ENCODE results near the gene CYP21A2.
"Not testable (repeated sequence)": the region's sequence is repeated elsewhere in the genome, so short reads cannot be mapped to it uniquely, and the experiment has no call there.

GRCh38 chr6:32067521-32067920 lies 29.3 kb downstream of the CYP21A2 start:
- TF ChIP-seq, protein P1, sequence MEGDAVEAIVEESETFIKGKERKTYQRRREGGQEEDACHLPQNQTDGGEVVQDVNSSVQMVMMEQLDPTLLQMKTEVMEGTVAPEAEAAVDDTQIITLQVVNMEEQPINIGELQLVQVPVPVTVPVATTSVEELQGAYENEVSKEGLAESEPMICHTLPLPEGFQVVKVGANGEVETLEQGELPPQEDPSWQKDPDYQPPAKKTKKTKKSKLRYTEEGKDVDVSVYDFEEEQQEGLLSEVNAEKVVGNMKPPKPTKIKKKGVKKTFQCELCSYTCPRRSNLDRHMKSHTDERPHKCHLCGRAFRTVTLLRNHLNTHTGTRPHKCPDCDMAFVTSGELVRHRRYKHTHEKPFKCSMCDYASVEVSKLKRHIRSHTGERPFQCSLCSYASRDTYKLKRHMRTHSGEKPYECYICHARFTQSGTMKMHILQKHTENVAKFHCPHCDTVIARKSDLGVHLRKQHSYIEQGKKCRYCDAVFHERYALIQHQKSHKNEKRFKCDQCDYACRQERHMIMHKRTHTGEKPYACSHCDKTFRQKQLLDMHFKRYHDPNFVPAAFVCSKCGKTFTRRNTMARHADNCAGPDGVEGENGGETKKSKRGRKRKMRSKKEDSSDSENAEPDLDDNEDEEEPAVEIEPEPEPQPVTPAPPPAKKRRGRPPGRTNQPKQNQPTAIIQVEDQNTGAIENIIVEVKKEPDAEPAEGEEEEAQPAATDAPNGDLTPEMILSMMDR (IDR thresholded peaks at IDR 0.05; ENCODE audit: poor library complexity), result not testable (repeated sequence)
- not testable (repeated sequence) for TF ChIP-seq EZH2 (IDR thresholded peaks at IDR 0.05; ENCODE audit: borderline replicate concordance); EZH2phosphoT487 (IDR thresholded peaks at IDR 0.05; ENCODE audit: low read depth, severe bottlenecking, unreplicated experiment)

Measured in hepatocyte (in vitro differentiated cells).